Activated CD4-positive, alpha-beta T cell treated with anti-CD3 and anti-CD28 coated beads, Interleukin-2, amount 10 ng/mL, durations not matched to agents 24 days and 14 days (primary cell): ENCODE results near the gene DEUP1. TPM values are rescaled to one million over a fixed set of nuclear protein-coding genes. Genes with fewer than 3 reads are reported as not detected.

Source experiments
- DNase-seq: peaks from one replicate; pipeline ENCODE4 v3.0.0; 2022
- H3K27ac Mint-ChIP-seq: one replicate; pipeline ENCODE4 v1.8.0; 2022; ENCODE audit warnings: mild to moderate bottlenecking, mixed read lengths
- H3K27me3 Mint-ChIP-seq: one replicate; pipeline ENCODE4 v1.8.0; 2022; ENCODE audit warnings: mixed read lengths
- H3K36me3 Mint-ChIP-seq: one replicate; pipeline ENCODE4 v1.8.0; 2022; ENCODE audit warnings: low read depth, mild to moderate bottlenecking, mixed read lengths
- H3K4me1 Mint-ChIP-seq: one replicate; pipeline ENCODE4 v1.8.0; 2021; ENCODE audit warnings: mixed read lengths
- H3K4me3 Mint-ChIP-seq: one replicate; pipeline ENCODE4 v1.8.0; 2022; ENCODE audit warnings: mild to moderate bottlenecking, moderate library complexity, mixed read lengths
- H3K9me3 Mint-ChIP-seq: one replicate; pipeline ENCODE4 v1.8.0; 2021; ENCODE audit warnings: mixed read lengths
- intact Hi-C: fragments of 100-400 bp; cut with micrococcal nuclease; formaldehyde crosslinking; loops from one replicate; pipeline ENCODE4 v1.15.1; 2023
- total RNA-seq: library from RNA; stranded (reverse); gene quantifications from 2 replicates; pipeline ENCODE4 v1.2.3, GENCODE V29; 2022

DEUP1 gene
- total RNA-seq, 1 donor from 2014 or later: not detected

DNA sequence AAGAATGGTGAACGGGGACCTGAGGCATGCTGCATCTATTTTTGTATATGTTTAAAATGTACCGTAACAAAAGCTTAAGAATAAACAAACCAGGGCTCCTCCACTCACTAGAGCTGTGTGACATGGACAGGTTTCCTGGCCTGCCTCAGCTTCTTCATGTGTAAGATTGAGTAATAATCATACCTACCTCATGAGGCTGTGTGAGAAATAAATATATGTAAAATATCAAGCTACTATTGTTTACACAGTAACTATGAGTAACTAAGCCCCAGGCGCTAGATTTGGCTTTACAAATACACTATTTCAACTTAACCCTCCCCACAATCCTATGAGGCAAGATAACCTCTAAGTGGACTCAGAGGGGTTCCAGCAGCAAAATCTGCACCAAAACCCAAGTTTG is 146.3 kb downstream of the DEUP1 start:
- Mint-ChIP-seq H3K9me3 (no peaks in the 10 kb centered on the region), H3K36me3 (peaks cover 8% of the 10 kb centered on the region), H3K4me1 (no peaks in the 10 kb centered on the region), H3K27ac (no peak overlapping the region), H3K4me3 (no peak overlapping the region), H3K27me3 (no peaks in the 10 kb centered on the region)
- intact Hi-C loops: no loop called here
- no peak for DNase-seq

DNA sequence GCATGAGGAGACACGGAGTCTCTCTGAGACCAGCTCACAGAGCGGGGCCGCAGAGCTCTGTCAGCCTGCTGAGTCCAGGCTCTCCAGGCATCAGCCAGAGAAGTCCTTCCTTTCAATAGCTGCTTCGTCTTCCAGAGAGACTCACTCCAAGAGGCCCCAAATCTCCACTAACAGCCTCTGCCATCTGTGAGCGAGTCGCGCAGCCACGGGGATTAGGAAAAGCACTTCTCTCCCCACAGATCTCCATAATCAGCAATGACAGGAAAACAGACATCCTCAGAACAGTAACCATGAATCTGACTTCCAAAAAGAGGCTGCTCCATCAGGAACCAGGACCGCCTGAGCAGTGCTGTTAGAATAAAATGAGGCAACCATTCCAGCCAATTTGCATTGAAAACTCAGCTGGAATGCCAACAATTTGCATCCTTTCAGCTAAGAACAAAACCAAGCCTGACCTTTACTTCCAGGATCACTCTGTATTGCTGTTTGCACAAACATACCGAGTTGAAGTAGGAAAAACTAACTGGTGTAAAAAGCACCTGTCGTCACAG is 147.2 kb downstream of the DEUP1 start:
- Mint-ChIP-seq H3K27me3 (no peaks in the 10 kb centered on the region), H3K9me3 (no peaks in the 10 kb centered on the region), H3K27ac (no peak overlapping the region), H3K4me1 (peaks cover 3% of the 10 kb centered on the region), H3K36me3 (peaks cover 8% of the 10 kb centered on the region), H3K4me3 (no peak overlapping the region)
- intact Hi-C loops: no loop called here
- DNase-seq: no peak

DNA sequence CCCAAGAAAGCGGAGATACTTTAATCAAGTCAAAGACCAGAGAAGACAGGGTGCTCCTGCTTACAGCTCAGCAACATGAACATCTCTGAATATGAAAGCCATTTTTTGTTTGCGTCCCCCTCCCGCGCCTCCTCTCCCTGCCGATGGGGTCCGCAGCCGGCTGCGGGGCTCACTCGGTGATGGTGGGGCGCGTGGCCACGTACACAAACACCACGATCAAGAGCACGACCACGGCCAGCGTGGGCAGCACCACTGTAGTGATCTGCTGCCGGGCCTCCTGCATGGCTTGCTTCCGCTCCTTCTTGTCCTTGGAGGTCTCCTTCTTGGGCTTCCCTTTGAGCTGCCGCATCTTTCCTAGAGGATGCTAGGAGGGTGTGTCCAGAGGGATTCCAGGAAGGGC is 148.3 kb downstream of the DEUP1 start:
- Mint-ChIP-seq H3K9me3 (no peaks in the 10 kb centered on the region), H3K36me3 (peaks cover 8% of the 10 kb centered on the region), H3K27ac (no peak overlapping the region), H3K4me3 (no peak overlapping the region), H3K27me3 (no peaks in the 10 kb centered on the region), H3K4me1 (peaks cover 3% of the 10 kb centered on the region)
- no peak for DNase-seq
- intact Hi-C loops: no loop called here

DNA sequence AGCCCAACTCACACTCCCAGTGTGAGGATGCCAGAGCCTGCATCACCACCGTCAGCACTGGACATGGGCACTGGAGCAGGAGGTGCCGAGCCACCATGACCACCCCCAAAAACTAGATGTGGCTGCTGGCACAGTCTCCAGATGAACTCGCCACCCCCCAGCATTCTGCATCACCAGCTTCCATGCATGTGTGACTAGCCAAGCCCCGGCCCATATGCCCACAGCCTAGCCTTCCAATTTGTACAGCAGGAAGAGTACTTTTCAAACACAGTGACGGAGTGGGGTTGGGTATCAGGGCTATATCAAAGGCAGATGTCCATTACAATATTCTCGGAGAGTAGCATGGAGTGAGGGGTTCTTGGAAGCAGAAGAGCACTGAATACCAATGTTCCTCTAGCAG is 149.7 kb downstream of the DEUP1 start:
- Mint-ChIP-seq H3K4me3 (no peak overlapping the region), H3K27me3 (no peaks in the 10 kb centered on the region), H3K36me3 (peaks cover 8% of the 10 kb centered on the region), H3K27ac (no peak overlapping the region), H3K4me1 (peaks cover 3% of the 10 kb centered on the region), H3K9me3 (no peaks in the 10 kb centered on the region)
- intact Hi-C loops: no loop called here
- DNase-seq: no peak

DNA sequence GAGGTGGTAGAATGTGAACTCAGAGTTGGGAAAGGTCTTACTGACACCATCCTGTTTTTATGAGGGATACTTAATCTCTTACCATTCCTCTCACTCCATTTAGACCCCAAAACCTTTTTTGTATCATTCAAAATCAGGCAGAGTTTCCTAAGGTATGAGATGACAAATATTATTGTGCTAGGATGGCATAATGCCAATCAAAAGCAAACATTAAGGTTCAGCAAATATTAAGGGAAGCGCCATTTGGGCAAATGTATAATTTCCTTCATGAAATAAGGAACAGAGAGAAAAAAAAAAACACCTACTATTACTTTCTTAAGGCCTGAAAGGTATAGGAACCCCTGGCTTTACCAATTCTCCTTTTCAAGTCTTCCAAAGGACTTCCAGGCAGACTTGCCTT is 150.2 kb downstream of the DEUP1 start:
- intact Hi-C loops: no loop called here
- Mint-ChIP-seq H3K9me3 (no peaks in the 10 kb centered on the region), H3K36me3 (peaks cover 8% of the 10 kb centered on the region), H3K4me3 (no peak overlapping the region), H3K4me1 (peaks cover 3% of the 10 kb centered on the region), H3K27me3 (no peaks in the 10 kb centered on the region), H3K27ac (no peak overlapping the region)
- no peak for DNase-seq

DNA sequence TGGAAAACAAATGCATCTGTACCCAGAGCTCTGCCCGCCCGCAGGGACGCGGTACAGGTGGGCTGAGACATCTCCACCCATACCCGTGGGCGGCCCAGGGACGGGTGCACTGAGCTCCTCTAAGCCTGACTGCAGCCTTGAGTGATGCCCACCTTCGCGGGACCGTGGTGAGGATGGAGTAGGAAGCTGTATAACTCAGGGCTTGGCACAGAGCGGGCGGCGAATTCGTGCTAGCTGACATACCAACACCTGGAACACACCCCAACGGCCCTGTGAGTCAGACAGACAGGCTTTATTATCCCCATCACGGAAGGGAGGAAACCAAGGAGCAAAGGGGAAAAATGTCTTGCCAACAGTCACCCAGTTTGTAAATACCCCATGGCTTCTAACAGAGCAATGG is 150.7 kb downstream of the DEUP1 start:
- no peak for DNase-seq
- peaks cover 6% of the 10 kb centered on the region for H3K36me3 Mint-ChIP-seq
- peaks cover 3% of the 10 kb centered on the region for H3K4me1 Mint-ChIP-seq
- intact Hi-C loops: no loop called here
- no peak overlapping the region for H3K4me3 Mint-ChIP-seq
- no peak overlapping the region for H3K27ac Mint-ChIP-seq
- H3K27me3 Mint-ChIP-seq: no peaks in the 10 kb centered on the region
- H3K9me3 Mint-ChIP-seq: no peaks in the 10 kb centered on the region

DNA sequence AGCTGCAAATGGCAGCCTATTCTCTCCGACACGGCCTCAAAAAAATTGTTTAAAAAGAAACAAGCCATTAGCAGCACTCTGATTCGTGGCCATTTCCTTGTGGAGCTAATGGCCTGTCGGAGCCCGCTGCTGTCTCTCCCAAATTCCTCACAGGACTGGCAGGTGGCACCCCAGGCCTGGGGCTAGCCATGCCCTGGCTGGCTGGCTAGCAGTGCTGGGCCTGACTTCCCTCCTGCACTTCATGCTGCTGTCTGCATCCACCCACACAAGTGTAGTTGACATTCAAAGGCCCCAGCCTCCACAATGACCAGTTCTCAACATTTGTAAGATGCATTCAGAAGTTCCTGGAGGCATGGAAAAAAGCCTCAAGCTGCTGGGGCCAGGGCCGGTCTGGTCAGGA is 151.2 kb downstream of the DEUP1 start:
- intact Hi-C loops: no loop called here
- H3K4me1 Mint-ChIP-seq: peaks cover 3% of the 10 kb centered on the region
- H3K36me3 Mint-ChIP-seq: peaks cover 2% of the 10 kb centered on the region
- H3K9me3 Mint-ChIP-seq: no peaks in the 10 kb centered on the region
- no peak for DNase-seq
- no peak overlapping the region for H3K27ac Mint-ChIP-seq
- no peak overlapping the region for H3K4me3 Mint-ChIP-seq
- H3K27me3 Mint-ChIP-seq: no peaks in the 10 kb centered on the region

DNA sequence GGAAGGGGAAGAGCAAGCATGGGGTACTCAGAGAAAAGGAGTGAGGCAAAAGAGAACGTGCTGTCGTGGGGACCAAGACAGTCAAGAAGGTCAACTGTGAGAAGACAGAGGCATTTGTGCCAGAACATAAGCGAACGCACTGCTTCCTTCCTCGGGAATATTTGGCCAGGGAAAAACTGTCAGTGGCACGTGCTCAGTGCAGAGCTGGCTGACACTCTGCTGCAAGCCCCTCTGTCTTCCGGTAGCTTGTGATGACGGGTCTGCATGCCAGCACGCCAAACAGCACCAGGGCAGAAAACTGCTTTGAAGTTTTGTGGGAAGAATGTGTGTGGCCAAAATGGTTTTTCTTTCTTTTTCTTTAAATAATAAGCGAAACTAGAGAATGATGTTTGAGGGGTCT is 152.0 kb downstream of the DEUP1 start:
- Mint-ChIP-seq H3K27me3 (no peaks in the 10 kb centered on the region), H3K4me3 (no peak overlapping the region), H3K27ac (no peak overlapping the region), H3K4me1 (peaks cover 3% of the 10 kb centered on the region), H3K9me3 (no peaks in the 10 kb centered on the region), H3K36me3 (peaks cover 2% of the 10 kb centered on the region)
- DNase-seq: no peak
- intact Hi-C loops: no loop called here

DNA sequence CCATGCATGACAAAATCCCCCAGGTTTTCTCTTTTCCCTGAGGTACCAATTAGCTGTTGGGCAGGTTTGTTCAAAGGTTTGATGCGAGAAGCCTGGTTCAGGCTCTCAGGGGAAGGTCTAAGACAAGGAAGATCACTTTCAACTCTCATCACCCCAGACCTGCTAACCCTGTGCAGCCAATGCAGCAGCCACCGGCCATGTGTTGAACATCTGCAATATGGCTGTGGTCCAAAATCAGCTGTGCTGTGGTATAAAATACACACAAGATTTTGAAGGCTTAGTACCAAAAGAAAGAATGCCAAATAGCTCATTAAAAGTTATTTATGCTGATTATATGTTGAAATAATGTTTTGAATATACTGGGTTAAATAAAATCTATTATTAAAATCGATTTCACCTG is 154.2 kb downstream of the DEUP1 start:
- H3K4me3 Mint-ChIP-seq: no peak overlapping the region
- H3K9me3 Mint-ChIP-seq: no peaks in the 10 kb centered on the region
- no peaks in the 10 kb centered on the region for H3K36me3 Mint-ChIP-seq
- no peak for DNase-seq
- no peak overlapping the region for H3K27ac Mint-ChIP-seq
- H3K4me1 Mint-ChIP-seq: peaks cover 3% of the 10 kb centered on the region
- H3K27me3 Mint-ChIP-seq: no peaks in the 10 kb centered on the region
- intact Hi-C loops: no loop called here

DNA sequence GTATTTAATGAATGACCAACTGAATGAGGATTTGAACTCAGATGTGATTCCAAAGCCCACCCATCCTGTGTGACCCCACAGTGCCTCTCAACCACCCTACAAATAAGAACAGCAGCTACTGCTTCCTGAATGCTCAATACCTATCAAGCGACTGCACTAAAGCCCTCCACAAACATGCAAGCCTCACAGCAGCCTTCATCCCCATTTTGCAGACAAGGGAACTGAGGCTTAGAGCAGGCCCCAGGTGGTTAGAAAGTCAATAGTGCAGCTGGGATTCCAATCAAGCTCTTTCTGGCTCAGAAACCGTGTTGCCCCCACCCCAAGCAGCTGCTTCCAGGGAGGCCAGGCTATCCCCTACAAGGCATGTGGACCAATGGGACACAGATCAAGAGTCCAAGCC is 155.4 kb downstream of the DEUP1 start:
- no peaks in the 10 kb centered on the region for H3K9me3 Mint-ChIP-seq
- no peaks in the 10 kb centered on the region for H3K36me3 Mint-ChIP-seq
- no peak overlapping the region for H3K4me3 Mint-ChIP-seq
- no peaks in the 10 kb centered on the region for H3K27me3 Mint-ChIP-seq
- no peak overlapping the region for H3K27ac Mint-ChIP-seq
- intact Hi-C loops: no loop called here
- no peak for DNase-seq
- peaks cover 3% of the 10 kb centered on the region for H3K4me1 Mint-ChIP-seq

DNA sequence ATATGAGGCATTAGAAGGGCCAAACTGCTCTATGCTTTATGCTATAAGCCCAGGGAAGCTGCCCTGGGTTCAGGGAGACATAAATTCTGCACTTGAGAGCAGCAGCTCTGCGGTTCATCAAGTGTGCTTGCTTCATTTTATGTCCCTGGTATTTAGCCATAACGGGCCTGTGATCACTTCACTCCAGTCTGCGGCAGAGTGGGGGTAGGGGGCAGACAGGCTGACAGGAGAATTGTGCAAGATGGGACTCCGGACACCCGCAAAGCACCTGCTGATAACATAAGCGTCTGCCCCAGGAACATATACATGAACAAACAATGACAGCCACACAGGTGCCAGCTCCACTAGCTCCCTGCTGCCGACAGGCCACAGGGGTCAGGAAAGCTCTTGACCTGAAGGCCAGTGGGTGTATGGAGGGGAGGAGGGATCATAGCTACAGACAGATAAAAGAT is 156.5 kb downstream of the DEUP1 start:
- Mint-ChIP-seq H3K4me3 (no peak overlapping the region), H3K27ac (no peak overlapping the region), H3K27me3 (no peaks in the 10 kb centered on the region), H3K36me3 (no peaks in the 10 kb centered on the region), H3K9me3 (no peaks in the 10 kb centered on the region), H3K4me1 (peaks cover under 1% of the 10 kb centered on the region)
- no peak for DNase-seq
- intact Hi-C loops: no loop called here

Other genes with a start within 250 kb of the DEUP1 start
- gene SLC36A4, start 132.8 kb upstream of the DEUP1 start, total RNA-seq: 14.7 and 16.1 TPM in 2 replicates
- 30.0 and 33.7 TPM in 2 replicates for gene SMCO4, start 212.6 kb downstream of the DEUP1 start, total RNA-seq